GM12892 (cell line): Measurements from ENCODE around the gene SH3D19.

Experiments
- POLR2A ChIP-seq: IDR thresholded peaks from 2 replicates; pipeline ENCODE4 v1.6.1; 2011; ENCODE audit warnings: low read depth, low read length, control low read depth
- POLR2AphosphoS5 ChIP-seq: IDR thresholded peaks from 2 replicates; pipeline ENCODE4 v1.6.1; 2011; ENCODE audit warnings: low read depth, low read length, control low read depth

- TF ChIP-seq POLR2AphosphoS5, result no peak
- no peak for TF ChIP-seq POLR2A
Measured at GRCh38 chr4:151098979-151099228, 226.5 kb downstream of the SH3D19 start.
